ENCODE data around the gene MS4A15.

Gene MS4A15

GRCh38 chr11:60777572-60777971 lies 20.9 kb downstream of the MS4A15 start:
- DNase-seq: no peak

- no peak for DNase-seq
Measured at GRCh38 chr11:60780065-60780464, 23.4 kb downstream of the MS4A15 start.

GRCh38 chr11:60780774-60781173 lies 24.1 kb downstream of the MS4A15 start:
- DNase-seq: no peak

GRCh38 chr11:60781286-60781980 lies 24.8 kb downstream of the MS4A15 start:
- DNase-seq: no peak

GRCh38 chr11:60781981-60782316 lies 25.3 kb downstream of the MS4A15 start:
- no peak for DNase-seq

GRCh38 chr11:60782393-60783140 lies 25.9 kb downstream of the MS4A15 start:
- DNase-seq: no peak

GRCh38 chr11:60783141-60783484 lies 26.4 kb downstream of the MS4A15 start:
- DNase-seq: no peak

- no peak for DNase-seq
Measured at GRCh38 chr11:60783911-60784310, 27.2 kb downstream of the MS4A15 start.

- no peak for DNase-seq
Measured at GRCh38 chr11:60785136-60785535, 28.5 kb downstream of the MS4A15 start, which contains the start of gene MS4A10. TSS of gene MS4A10 (plus strand) at chr11:60785333. CDS start at chr11:60790336, 5,003 bp downstream.

- no peak for DNase-seq
Measured at GRCh38 chr11:60785806-60786361, 29.2 kb downstream of the MS4A15 start.

- no peak for DNase-seq
Measured at GRCh38 chr11:60786811-60787567, 30.3 kb downstream of the MS4A15 start.

- DNase-seq: peak in 2 of 14 donors; percentile 4 to 68
Measured at GRCh38 chr11:60788401-60789125, 31.9 kb downstream of the MS4A15 start.

GRCh38 chr11:60790726-60791125 lies 34.1 kb downstream of the MS4A15 start:
- no peak for DNase-seq

- no peak for DNase-seq
Measured at GRCh38 chr11:60791153-60791933, 34.7 kb downstream of the MS4A15 start.

- DNase-seq: no peak
Measured at GRCh38 chr11:60792521-60792920, 35.9 kb downstream of the MS4A15 start.

- no peak for DNase-seq
Measured at GRCh38 chr11:60795291-60795690, 38.6 kb downstream of the MS4A15 start.

GRCh38 chr11:60797846-60798630 lies 41.4 kb downstream of the MS4A15 start:
- no peak for DNase-seq

GRCh38 chr11:60798631-60799030 lies 42.0 kb downstream of the MS4A15 start:
- no peak for DNase-seq

GRCh38 chr11:60801194-60801593 lies 44.5 kb downstream of the MS4A15 start:
- no peak for DNase-seq

GRCh38 chr11:60803273-60803936 lies 46.7 kb downstream of the MS4A15 start:
- no peak for DNase-seq

All from C1 segment of cervical spinal cord (tissue), 14 donors.